Esophagus squamous epithelium (tissue), 4 donors: ENCODE measurements around the gene EHBP1.

ENCODE experiments used
- POLR2A ChIP-seq, 4 donors: fragments of 450-650 bp; IDR thresholded peaks; one replicate each; pipeline ENCODE4 v1.6.1; 2017; ENCODE audit warnings: antibody characterized with exemption in 4 of 4, mild to moderate bottlenecking in 4 of 4, moderate library complexity in 3 of 4
- TF ChIP-seq, protein P1 (sequence below), 6 experiments: fragments of 450-650 bp in 4 of 6; fragments of 200-600 bp in 2 of 6; sonication (generic) in 2 of 6; IDR thresholded peaks; one replicate each; pipeline ENCODE4 v1.5.1; 2016 to 2019; ENCODE audit warnings: antibody characterized with exemption in 6 of 6, mild to moderate bottlenecking in 4 of 6, moderate library complexity in 4 of 6

DNA sequence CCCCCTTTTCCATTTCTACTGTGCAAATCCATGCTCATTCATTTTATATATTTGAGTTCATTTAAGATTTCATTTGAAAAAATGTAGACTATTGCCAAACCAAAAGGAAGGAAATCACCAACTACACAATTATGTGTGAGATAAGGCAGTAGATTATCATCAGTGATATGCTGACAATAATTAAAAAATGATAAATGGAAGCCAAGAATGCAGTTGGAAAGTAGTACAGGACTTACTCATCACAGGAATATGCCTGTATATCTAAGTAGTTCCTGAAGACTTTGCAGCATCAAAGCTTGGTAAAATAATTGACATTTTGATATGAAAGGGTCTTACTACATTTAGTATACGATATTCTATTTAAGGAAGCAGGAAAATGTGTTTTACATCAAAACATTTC lies 179.0 kb downstream of the EHBP1 start:
- TF ChIP-seq, protein P1, sequence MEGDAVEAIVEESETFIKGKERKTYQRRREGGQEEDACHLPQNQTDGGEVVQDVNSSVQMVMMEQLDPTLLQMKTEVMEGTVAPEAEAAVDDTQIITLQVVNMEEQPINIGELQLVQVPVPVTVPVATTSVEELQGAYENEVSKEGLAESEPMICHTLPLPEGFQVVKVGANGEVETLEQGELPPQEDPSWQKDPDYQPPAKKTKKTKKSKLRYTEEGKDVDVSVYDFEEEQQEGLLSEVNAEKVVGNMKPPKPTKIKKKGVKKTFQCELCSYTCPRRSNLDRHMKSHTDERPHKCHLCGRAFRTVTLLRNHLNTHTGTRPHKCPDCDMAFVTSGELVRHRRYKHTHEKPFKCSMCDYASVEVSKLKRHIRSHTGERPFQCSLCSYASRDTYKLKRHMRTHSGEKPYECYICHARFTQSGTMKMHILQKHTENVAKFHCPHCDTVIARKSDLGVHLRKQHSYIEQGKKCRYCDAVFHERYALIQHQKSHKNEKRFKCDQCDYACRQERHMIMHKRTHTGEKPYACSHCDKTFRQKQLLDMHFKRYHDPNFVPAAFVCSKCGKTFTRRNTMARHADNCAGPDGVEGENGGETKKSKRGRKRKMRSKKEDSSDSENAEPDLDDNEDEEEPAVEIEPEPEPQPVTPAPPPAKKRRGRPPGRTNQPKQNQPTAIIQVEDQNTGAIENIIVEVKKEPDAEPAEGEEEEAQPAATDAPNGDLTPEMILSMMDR (IDR thresholded peaks at IDR 0.05): no peak
- TF ChIP-seq POLR2A (IDR thresholded peaks at IDR 0.05): no peak
